Lower leg skin (tissue), 3 donors: ENCODE data around the gene B4GALT6.

Experiments used
- CTCF ChIP-seq, 3 donors: fragments of 450-650 bp; IDR thresholded peaks; one replicate each; pipeline ENCODE4 v1.5.1; 2016; ENCODE audit warnings: antibody characterized with exemption in 3 of 3, mild to moderate bottlenecking in 3 of 3, moderate library complexity in 2 of 3
- POLR2A ChIP-seq, 2 donors: fragments of 450-650 bp; IDR thresholded peaks; one replicate each; pipeline ENCODE4 v1.6.1; 2016 to 2017; ENCODE audit warnings: antibody characterized with exemption in 2 of 2, mild to moderate bottlenecking in 1 of 2, moderate library complexity in 1 of 2

- no peak for TF ChIP-seq CTCF (IDR thresholded peaks at IDR 0.05)
- TF ChIP-seq POLR2A (IDR thresholded peaks at IDR 0.05) = no peak
These were observed 27.6 kb downstream of the B4GALT6 start for GRCh38 chr18:31656754-31657153.
